Activated effector memory CD4-positive, alpha-beta T cell treated with Interleukin-2 at 50 U/mL for 16 hours (primary cell): ENCODE data around the gene USHBP1.

Experiments used
- DNase-seq: peaks from one replicate; pipeline ENCODE4 v3.0.0-alpha.2; 2020

USHBP1 gene, protein sequence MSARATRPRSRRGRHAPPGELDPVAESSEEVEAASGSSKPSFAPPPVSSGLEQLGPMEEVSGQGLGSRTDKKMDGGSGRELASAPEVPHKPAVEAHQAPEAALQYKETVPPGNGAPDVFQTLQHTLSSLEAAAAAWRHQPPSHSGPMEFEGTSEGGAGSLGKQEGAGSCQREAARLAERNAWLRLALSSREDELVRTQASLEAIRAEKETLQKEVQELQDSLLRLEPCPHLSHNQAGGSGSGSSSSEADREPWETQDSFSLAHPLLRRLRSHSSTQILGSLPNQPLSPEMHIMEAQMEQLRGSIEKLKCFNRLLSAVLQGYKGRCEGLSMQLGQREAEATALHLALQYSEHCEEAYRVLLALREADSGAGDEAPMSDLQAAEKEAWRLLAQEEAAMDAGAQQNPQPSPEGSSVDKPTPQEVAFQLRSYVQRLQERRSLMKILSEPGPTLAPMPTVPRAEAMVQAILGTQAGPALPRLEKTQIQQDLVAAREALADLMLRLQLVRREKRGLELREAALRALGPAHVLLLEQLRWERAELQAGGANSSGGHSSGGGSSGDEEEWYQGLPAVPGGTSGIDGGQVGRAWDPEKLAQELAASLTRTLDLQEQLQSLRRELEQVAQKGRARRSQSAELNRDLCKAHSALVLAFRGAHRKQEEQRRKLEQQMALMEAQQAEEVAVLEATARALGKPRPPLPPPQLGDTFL

DNA sequence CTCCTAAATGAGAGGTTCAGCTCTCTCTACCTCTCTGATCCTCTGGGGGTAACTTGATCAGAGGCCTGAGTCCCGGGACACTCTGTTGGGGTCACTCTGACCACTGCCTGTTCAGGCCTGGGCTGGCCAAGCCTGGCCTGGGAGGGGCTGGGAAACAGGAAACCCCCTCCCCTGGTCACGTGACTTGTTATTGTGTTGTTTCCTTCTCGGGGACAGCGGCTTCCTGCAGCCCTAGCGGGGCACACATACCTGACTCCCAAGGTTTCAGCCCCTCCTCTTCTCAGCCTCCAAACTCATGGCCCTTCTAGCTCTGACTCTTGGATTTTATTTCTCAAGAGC is at the start of gene USHBP1:
USHBP1 (minus strand) TSS at position 105 of the 339 bp plus-strand sequence. CDS start 446 bp downstream, outside the sequence.
- no peak for DNase-seq

DNA sequence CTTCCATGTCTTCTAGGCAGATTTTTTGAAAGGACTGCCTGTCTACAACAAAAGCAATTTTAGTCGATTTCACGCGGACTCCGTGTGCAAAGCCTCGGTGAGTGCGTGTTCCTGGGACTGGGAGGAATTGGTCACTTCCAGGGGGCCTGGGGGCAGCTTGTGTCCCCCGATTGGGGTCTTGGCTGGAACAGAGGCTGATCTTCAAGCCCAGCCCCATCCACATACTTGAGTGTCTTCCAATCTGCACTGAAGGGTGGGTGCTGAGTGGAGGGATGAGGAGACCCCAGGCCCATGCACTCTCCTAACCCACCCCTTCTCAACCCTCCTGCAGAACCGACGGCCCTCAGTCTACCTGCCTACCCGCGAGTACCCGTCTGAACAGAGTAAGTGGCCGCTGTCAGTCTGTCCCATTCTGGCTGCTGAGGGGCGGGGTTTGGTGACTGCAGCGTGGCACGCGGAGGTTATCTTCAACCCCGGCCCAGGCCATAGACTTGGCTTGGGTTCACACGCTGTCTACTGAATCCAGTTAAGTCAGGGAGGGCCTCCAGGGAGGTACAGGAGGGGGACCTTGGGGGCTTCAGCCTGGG is 49.6 kb upstream of the USHBP1 start:
- DNase-seq, result no peak

DNA sequence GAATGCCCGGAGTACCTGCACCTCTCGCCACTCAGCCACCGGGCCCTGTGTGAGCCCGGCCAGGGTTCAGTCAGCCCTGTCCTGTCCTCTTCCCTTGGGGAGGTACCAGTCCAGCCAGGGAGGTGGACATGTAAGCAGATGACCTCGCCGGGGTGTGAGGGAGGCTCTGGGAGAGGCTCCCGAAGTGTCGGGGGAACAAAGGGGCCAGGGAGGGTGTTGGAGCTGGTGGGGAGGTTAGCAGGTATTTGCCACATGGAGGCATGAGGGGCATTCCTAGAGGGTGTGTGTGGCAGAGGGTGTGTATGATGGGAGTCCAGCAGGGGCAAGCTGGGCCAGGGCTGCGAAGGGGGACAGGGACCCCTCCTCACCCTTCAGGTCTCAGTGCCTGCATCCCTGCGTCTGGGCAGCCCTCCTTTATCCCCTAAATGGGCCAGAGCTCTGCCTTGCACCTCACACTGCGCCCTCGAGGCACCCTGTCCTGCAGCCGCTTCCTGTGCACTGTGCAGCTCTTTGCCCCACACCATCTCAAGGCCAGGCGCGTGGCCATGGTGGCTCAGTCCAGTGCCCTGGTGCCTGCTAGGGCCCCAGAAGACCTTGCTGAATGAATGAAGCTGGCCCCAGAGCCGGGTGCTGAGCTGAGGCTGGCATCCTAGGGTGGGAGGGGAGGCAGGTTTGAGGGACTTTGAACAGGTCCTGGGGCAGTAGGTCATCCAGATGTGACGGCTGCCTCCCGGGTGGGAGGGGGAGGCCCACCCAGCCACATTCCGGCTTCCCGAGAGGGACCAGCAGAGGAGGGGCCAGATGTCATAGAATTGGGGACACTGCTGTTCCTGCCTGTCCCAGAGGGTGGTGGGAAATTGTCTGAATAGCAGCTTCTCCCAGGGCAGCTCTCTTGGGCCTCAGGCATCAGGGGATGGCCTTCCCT is 47.9 kb upstream of the USHBP1 start:
- no peak for DNase-seq

DNA sequence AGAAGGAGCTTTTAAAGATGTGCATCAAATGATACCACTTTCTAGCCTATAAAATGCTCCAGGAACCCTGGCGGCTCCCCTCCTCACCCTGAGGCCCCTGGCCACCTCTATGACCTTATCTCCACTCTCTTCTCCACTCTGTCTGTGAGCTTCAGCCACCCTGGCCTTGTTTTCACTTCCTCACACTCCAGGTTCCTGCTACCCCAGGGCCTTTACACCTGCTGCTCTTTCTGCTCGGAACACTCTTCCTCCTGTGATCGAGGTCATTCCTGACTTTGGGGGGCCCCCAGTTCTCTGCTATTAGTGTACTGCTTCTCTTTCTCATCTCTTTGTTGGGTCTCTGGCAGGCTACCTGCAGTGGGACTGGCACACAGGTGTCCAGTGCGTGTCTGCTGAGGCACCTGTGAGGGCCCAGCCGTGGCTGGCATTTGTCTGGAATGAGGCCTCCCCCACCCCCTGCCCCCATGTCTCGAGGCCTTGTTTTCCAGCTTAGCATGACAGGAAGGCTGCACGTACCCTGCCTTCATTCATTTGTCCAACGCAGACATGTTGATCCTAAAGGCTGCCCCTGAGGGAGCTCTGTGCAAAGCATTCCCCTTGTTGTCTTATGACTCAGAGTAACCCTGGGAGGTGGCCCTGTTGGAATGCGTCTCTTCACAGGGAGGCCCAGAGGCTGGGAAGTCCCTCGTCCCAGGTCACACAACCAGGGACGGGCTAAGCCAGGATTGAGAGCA is 47.1 kb upstream of the USHBP1 start:
- no peak for DNase-seq

DNA sequence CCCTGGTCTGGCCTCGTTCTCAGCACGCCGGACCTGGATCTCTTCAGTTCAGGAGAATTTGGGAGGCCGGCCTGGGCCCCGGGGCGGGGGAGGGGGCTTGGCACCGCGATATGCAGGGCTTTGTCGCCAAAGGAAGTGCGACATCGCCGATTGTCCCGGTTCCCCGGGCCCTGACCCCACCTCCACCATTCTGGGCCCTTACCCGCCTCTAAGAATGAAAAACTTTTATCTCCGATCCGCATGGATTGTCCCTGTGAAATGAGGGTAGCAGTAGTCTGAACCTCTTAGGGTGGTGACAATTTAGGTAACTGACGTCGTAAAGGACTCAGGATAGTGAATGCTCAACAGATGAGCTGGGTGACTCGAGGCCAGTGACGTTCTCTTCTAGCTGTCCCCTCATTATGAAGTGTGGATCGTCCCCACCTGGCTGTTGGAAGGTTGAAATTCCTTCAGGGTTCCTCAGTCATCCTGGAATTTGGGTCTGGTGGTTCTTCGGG is 45.5 kb upstream of the USHBP1 start:
- DNase-seq, result no peak

DNA sequence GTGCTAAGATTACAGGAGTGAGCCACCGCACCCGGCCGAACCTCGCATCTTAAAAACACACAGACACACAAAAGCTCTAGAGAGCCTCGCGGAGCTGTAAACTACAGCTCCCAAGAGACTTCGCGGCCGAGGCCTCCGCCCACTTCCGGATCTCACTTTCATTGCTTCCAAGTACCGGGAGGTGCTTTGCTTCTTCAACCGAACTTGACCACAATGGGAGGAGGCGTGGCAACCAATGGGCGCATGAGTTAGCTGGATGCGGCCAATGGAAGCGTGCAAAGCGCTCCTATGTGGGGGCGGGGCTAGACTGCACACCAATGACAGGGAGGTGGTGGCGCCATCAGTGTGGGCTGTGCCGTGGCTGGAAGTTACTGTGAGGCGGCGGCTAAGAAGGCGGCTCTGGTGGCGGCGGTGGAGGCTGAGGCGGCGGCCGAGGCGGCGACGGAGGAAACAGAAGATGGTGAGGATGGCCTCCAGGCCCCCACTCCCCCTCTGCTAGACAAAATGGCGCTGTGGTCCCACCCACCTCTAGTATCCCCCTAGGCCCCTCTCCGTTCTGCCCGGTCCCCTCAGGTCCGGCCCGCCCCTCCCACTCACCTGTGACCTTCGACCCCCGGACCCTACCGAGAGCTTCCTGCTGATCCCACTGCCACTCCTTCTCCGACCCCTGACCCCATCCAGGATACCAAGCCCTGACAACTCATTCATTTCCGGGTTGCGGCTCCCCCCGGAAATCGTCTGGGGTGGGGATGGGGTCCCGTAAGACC is 44.8 kb upstream of the USHBP1 start, which contains the start of gene DDA1:
DDA1 (plus strand) TSS at position 366 of the 767 bp plus-strand sequence; CDS start at position 458, 92 bp downstream.
- peak; percentile 98 for DNase-seq

DNA sequence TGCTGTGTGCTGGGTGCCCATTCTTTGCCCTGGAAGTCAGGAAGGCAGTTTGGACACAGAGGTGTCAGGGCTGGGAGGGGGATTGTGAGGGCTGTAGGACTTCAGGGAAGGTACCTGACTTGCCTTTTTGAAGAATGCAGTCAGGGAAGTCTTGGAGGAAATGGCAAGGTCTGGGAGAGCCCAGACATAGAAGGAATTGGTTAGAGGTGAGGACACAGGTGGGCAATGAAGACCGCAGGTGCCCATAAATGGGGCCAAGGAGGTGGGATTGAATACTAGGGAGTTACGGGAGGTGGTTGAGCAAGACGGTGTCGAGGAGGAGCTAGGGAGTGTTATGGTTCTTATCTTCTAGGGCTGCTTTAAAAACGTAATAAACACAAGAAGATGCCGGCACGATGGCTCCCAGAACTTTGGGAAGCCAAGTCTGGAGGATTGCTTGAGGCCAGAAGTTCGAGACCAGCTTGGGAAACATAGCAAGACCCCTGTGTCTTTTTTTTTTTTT is 43.4 kb upstream of the USHBP1 start:
- DNase-seq, result no peak

DNA sequence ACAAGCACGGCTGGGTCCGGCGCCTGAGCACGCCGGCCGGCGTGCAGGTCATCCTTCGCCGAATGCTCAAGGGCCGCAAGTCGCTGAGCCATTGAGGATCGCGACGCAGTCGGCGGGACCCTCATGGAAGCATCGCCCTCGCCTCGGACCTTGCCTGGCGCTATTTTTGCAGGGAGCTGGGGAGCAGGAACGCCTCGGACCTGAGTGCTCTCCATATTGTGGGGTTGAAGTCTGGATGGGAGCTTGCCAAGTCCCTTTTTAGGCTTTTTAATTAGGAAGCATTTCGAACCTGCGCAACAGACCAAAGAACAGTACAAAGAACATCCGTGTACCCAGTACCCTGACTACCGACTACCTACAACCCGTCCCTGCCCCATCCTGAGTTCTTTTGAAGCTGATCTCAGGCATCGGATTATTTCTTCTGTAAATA is 41.8 kb upstream of the USHBP1 start:
- no peak for DNase-seq

DNA sequence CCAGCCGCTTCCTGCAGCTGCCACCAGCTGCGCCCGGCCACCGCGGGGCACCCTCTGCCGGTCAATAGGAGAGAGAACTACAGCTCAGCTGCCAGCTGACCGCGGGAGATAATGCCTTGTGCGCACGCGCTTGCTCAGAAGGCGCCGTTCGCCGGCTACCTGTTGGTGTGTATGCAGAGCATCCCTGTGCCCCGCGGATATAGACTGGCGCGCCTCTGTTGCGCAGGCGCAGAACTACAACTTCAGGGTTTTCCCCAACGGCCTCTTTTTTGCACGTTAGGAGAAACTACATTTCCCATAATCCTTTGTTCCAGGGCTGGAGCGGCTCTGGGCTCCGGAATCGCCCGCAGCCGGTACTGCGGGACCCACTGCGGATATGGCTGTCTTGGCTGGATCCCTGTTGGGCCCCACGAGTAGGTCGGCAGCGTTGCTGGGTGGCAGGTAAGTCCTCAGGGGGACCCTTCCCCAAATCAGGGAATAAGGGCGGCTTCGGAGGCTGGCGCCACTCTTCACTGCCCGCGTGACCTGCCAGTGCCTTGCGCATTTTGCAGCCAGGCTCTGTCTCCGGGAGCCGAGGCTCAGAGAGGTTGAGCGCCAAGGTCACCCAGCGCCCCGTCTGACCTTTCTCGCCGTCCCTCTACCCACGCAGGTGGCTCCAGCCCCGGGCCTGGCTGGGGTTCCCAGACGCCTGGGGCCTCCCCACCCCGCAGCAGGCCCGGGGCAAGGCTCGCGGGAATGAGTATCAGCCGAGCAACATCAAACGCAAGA is 41.2 kb upstream of the USHBP1 start, which contains the start of gene MRPL34:
MRPL34 (plus strand) TSS at position 356 of the 768 bp plus-strand sequence; CDS start at position 377, 21 bp downstream.
- peak; percentile 92 for DNase-seq

DNA sequence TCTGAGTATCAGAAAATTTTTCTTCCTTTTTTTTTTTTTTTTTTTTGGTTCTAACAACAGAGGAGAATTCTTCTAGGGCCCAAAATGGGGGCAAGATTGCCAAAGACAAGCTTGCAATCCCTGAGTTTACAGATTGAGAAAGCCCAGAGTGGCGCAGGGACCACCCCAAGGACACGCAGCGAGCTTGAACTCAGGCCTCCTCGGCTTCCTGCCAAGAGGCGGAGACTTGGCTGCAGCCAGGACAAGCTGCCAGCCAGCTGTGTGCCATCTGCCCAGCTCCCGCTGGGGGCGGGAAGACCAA is 40.6 kb upstream of the USHBP1 start:
- DNase-seq, result no peak

DNA sequence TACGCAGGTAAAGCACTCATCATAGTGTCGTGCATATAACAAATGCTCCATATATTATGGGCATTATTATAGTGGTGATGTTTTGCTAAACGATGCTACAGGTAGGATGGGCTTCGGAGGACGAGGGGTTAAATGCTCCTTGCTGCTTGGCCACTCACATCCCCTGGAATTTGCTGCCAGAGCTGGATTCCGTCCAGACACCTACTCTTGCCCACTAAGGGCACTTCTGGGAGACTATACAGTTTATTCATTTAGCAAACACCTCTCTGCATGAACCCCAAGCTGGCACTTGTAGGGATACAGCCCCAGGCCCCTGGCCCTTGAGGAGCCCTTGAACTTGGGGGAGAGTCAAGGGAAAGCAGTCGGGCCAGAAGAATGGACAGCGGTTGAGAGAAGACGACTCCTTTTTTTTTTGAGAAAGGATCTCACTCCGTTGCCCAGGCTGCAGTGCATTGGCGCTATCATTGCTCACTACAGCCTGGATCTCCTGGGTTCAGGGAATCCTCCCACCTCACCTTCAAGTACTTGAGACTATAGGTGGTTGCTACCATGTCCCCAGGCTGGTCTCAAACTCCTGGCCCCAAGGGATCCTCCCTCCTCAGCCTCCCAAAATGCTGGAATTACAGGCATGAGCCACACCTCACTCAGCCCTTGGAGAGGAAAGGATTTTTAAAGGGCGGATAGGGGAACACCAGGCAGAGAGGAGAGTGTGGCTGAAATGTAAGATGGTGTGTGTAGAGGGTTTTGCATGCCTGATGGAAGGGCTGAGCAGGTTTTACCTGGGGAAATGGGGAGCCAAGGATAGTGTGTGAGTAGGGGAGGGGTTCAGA is 40.1 kb upstream of the USHBP1 start:
- no peak for DNase-seq

DNA sequence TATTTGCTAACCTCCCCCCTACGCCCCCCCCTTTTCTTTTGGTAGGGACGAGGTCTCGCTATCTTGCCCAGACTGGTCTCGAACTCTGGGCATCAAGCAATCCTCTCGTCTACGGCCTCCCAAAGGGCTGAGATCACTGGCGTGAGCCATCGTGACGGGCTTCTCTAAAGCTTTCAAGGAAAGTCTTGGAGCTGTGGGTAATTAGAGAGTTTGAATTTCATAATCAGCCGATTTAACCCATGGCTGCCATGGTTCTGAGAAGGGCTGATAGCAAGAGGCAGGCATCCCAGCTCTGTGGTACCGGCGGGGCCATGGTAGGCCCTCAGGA is 39.4 kb upstream of the USHBP1 start:
- DNase-seq, result no peak

DNA sequence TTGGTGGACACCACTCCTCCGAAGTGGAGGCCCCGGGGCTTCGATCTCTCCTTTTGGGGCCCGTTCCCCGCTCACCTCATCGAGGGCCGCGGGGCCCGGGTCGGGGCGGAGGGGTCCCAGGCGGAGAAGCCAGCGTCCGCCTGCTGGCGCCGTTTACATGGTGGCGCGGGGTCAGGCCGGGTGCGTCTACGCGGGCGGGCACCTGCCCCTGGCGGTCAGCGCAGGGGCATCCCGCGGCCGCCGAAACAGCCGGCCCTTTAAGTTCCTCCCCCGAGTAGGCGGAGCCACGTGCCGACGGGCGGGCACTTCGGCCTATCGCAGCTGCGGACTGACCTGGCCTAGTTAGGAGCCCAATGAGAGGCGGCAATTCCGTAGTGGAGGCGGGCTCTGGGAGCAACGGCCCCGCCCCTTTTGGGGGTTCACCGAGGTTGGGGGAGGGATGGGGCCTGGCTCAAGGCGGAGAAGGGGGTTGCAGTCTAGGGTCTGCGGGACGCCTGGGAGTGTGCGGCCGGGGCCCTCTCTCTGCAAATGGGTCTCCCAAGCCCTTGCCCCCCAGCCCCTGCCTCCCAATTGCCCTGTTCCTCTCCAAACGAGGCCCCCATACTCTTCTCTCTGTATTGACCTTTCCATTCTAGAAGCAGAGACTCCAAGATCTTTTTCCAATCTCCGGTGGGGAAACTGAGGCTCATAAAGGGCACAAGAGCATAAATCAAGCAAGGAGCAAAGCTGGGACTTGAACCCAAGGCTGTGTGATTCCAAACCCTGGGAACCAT is 38.8 kb upstream of the USHBP1 start, which contains the start of gene ABHD8:
ABHD8 (minus strand) TSS at position 259 of the 773 bp plus-strand sequence. CDS start 1,809 bp downstream, outside the sequence.
- DNase-seq, result peak; percentile 88

DNA sequence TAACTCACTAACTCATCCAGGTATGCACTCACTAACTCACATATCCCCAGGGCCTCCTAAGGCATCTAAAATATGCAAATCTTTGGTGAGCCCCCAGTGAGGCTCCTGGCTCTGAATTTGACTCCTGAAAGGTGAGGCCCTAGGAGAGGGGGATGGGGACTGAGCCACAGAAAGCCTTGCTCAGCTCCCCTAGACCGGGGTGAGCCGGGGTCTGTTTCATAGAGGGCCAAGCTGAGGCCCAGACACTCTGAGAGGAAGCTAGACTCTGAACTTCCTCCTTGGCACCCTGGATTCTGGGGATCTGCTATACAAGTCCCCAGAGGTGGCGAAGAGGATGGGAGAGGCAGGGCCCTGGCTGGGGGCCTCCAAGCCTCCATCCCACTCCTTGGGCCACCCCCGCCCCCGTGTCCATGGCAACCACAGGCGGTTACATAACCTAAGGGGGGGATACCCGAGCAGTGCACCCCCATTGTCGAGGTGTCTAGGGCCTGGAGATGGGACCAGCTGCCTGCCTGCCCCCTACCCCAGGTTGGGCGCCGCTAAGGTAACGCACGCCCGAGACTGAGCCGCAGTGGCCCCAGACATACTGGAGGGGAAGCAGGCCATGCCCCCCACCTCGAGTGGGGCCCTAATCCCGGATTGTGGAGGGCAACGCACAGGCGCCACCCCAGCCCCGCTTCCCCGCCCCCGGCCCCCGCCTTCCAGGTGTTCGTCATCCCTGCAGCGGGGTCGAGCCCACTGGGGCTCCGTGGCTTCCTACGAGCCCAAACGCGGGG is 38.0 kb upstream of the USHBP1 start:
- DNase-seq, result no peak

DNA sequence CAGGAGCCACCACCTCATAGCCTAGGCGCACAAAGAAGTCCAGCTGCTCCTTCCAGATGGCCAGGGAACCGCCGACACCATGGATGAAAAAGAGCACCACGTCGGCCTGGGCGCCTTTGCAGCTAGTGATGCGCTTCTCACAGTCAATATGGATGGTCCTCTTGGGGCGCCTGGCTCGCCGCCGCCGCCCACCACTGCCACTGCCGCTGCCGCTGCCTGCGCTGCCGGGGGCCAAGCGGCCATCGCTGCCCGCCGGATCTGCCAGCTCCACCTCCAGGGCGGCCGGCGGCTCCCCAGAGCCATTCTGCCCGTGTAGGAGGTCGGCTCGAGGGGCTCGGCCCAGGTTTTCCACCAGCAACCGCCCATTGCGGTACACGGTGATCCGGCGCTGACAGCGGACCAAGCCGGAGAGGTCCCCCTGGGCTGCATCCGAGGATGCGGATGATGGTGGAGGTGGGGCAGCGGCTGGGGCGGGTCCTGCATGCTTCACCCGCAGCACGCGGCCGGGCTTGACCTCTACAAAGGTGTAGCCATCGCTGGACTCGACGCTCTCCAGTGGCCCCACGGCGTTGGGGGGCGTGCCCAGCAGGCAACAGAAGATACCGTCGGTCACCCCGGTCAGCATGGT is 36.6 kb upstream of the USHBP1 start:
- DNase-seq, result no peak

DNA sequence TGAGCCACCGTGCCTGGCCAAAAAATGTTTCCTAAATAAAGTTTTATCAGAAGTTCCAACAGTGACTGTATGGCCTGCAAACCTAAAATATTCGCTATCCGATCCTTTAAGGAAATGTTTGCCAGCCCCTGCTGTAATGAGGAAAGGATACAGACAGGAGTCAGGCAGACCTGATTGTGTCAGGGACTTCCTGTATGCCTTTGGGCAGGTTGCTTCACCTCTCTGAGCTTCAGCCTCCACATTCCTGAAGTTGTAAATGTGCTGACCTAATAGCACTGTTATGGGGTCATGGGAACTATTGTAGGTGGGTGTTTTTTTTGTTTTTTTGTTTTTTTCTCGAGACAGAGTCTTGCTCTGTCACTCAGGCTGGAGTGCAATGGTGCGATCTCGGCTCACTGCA is 32.4 kb upstream of the USHBP1 start:
- no peak for DNase-seq

DNA sequence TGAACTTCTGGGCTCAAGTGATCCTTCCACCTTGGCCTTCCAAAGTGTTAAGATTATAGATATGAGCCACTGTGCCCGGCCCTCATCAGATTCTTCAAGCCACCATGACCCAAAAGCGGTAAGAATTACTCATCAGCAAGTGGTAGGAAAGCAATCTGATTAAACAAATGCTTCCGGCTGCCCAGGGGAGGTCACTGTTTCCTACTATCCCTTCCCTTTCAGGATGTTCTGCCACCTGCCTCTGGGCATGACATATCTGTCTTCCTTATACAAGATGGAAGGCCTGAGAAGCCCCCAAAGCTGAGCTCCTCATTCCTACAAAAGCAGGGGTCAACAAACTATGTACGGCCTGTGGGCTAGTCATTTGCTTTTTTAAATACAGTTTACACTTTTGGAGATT is 31.7 kb upstream of the USHBP1 start:
- DNase-seq, result no peak
